Gastrocnemius medialis (tissue), 4 donors: ENCODE data around the gene RNU7-1. TPM values are rescaled to one million over a fixed set of nuclear protein-coding genes. Genes with fewer than 3 reads are reported as not detected.

Experiments
- ATAC-seq, 2 donors: fragments of 150-250 bp; one replicate each; pipeline ENCODE4 v1.9.1; 2016
- DNase-seq, 2 donors: peaks; one replicate each; pipeline ENCODE4 v3.0.0-alpha.2; 2019
- H3K27ac ChIP-seq, 4 donors: fragments of 200-600 bp; sonication (generic); 1 replicate in 1 of 4; 2 replicates in 3 of 4; pipeline ENCODE4 v1.5.1; 2016 to 2018; ENCODE audit warnings: mild to moderate bottlenecking in 2 of 4, moderate library complexity in 1 of 4
- H3K27me3 ChIP-seq, 3 donors: fragments of 200-600 bp; sonication (generic) in 2 of 3; 1 replicate in 1 of 3; 2 replicates in 2 of 3; pipeline versions ENCODE4 v1.5.1 to v1.6.0; 2016 to 2019; ENCODE audit warnings: mild to moderate bottlenecking in 1 of 3, moderate library complexity in 1 of 3
- H3K36me3 ChIP-seq, 2 donors: fragments of 200-600 bp; sonication (generic) in 1 of 2; one replicate each; pipeline ENCODE4 v1.5.1; 2017 to 2018
- H3K4me1 ChIP-seq, 2 donors: fragments of 200-600 bp; sonication (generic) in 1 of 2; one replicate each; pipeline ENCODE4 v1.5.1; 2016 to 2017; ENCODE audit warnings: mild to moderate bottlenecking in 2 of 2
- H3K4me3 ChIP-seq, 4 donors: fragments of 200-600 bp; sonication (generic) in 3 of 4; 1 replicate in 1 of 4; 2 replicates in 3 of 4; pipeline ENCODE4 v1.5.1; 2016 to 2019; ENCODE audit warnings: mild to moderate bottlenecking in 2 of 4
- H3K9me3 ChIP-seq, 3 donors: fragments of 200-600 bp; sonication (generic) in 2 of 3; 1 replicate in 1 of 3; 2 replicates in 2 of 3; pipeline ENCODE4 v1.5.1; 2016 to 2019
- POLR2A ChIP-seq, 2 donors: fragments of 450-650 bp; IDR thresholded peaks; one replicate each; pipeline ENCODE4 v1.6.1; 2017; ENCODE audit warnings: antibody characterized with exemption in 2 of 2, mild to moderate bottlenecking in 2 of 2, moderate library complexity in 2 of 2
- in situ Hi-C, 4 donors: fragments of 200-750 bp; cut with MboI; loops; one replicate each; pipeline versions ENCODE4 v1.15.0 to v1.8.0; 2017; ENCODE audit warnings: low sequenced_read_pairs in 4 of 4
- intact Hi-C: fragments of 100-400 bp; cut with DNase I; formaldehyde crosslinking; loops from one replicate; pipeline ENCODE4 v1.15.1; 2023; ENCODE audit warnings: low total_unique reads
- total RNA-seq, 4 donors: library from RNA; depleted of rRNA; stranded (reverse); fragments of >200 nt; gene quantifications; one replicate each; pipeline versions ENCODE4 v1.1.0 to v1.2.3, GENCODE V29; 2016
- TF ChIP-seq, protein P1 (sequence below), 5 experiments: fragments of 450-650 bp in 3 of 5; fragments of 200-600 bp in 2 of 5; sonication (generic) in 2 of 5; IDR thresholded peaks in 4 of 5; conservative IDR thresholded peaks in 1 of 5; 1 replicate in 4 of 5; 2 replicates in 1 of 5; pipeline ENCODE4 v1.5.1; 2016 to 2019; ENCODE audit warnings: antibody characterized with exemption in 5 of 5, mild to moderate bottlenecking in 3 of 5, moderate library complexity in 3 of 5

RNU7-1 gene
- total RNA-seq, 4 donors from 2014 or later = not detected

DNA sequence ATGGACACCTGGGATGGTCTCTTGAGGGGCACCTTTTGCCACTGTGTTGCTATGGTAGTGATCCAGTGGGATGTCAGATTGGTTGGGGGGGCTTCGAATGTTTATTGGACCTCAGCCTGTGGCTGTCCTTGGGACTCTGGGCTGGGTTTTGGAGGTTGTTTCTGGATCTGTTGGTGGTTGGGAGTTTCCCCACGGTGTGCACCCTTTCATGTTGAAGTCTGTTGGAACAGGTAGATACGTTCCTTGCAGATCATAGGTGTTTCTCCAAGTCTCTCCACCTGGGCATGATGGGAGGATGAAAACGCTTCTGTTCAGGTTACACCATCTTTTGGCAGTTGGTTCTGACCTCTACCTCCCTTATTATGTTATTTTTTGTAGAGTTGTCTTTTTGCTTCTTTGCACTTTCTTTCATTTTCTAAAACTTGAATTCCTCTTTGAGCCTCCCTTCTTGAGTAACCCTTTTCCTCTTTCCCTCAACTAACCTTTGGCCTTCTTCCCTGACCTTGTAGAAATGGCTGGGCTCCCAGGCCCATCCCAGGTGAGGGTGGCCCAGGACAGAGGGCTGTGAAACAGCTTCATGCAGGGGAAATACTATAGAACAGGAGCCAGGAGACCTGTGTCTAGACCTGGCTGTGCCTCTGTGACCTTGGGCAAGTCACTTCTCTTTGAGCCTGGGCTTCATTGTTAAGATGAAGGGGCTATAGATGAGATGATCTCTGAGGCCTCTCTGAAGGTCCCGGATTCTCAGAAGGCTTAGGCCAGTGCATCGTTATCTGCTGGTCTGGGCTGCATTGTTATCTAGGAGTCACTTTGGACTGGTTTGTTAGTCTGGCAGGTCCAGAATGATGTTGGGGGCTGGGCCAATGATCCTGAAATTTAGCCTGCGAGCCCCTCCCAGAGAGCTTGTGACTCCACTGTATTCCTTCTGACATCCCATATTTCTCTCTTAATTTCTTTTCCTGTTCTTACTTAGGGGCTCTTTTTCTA is 13.9 kb upstream of the RNU7-1 start:
- no peaks in the 10 kb centered on the region for H3K36me3 ChIP-seq
- H3K4me1 ChIP-seq = peaks cover 52 to 58% of the 10 kb centered on the region in 2 donors
- in situ Hi-C loops (loop anchor here in 2 of 4 donors (10.0 to 25.0 kb wide), 2 partner anchors 183 to 185 kb away; partner anchors contain the start of gene C1RL (in 1 of the 2)), intact Hi-C loops (no loop called here)
- peak overlapping the region; percentile 68 to 84 (median 76) for H3K4me3 ChIP-seq
- no peaks in the 10 kb centered on the region for H3K27me3 ChIP-seq
- DNase-seq (no peak), ATAC-seq (no peak)
- peak overlapping the region; percentile 88 to 98 (median 95) for H3K27ac ChIP-seq
- no peaks in the 10 kb centered on the region for H3K9me3 ChIP-seq
- TF ChIP-seq, protein P1, sequence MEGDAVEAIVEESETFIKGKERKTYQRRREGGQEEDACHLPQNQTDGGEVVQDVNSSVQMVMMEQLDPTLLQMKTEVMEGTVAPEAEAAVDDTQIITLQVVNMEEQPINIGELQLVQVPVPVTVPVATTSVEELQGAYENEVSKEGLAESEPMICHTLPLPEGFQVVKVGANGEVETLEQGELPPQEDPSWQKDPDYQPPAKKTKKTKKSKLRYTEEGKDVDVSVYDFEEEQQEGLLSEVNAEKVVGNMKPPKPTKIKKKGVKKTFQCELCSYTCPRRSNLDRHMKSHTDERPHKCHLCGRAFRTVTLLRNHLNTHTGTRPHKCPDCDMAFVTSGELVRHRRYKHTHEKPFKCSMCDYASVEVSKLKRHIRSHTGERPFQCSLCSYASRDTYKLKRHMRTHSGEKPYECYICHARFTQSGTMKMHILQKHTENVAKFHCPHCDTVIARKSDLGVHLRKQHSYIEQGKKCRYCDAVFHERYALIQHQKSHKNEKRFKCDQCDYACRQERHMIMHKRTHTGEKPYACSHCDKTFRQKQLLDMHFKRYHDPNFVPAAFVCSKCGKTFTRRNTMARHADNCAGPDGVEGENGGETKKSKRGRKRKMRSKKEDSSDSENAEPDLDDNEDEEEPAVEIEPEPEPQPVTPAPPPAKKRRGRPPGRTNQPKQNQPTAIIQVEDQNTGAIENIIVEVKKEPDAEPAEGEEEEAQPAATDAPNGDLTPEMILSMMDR (IDR thresholded peaks at IDR 0.05 in 4 of 5, conservative IDR thresholded peaks at IDR 0.05 in 1 of 5) = no peak
- TF ChIP-seq POLR2A (IDR thresholded peaks at IDR 0.05) = no peak

DNA sequence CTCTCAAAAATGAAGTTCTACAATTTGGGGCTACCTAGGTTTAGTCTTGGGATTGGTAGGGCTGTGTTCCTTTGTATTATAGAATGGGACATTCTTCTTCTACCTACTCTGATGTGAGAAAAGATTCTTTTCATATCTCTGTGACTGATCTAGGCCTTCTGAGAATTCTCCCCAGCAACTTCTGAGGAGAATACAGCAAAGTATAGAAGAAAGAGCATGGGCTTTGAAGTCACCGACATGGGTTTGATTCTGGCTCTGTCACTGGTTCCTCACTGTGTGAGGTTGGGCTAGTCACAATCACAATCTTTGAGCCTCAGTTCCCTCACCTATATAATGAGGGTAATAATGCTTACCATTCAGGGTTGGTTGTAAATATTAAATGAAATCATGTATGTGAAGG is 10.8 kb upstream of the RNU7-1 start:
- in situ Hi-C loops (loop anchor here in 1 of 4 donors (25.0 kb wide), 1 partner anchor 180 kb away; the partner anchor contains the start of gene C1RL), intact Hi-C loops (no loop called here)
- Histone ChIP-seq H3K4me1 (peaks cover 40 to 41% of the 10 kb centered on the region in 2 donors), H3K27ac (peak overlapping the region; percentile 57 to 96 (median 81)), H3K4me3 (no peak overlapping the region), H3K27me3 (no peaks in the 10 kb centered on the region), H3K9me3 (no peaks in the 10 kb centered on the region), H3K36me3 (peaks cover 0 to 16% of the 10 kb centered on the region in 2 donors)
- DNase-seq (no peak), ATAC-seq (no peak)
- TF ChIP-seq, protein P1 (IDR thresholded peaks at IDR 0.05 in 4 of 5, conservative IDR thresholded peaks at IDR 0.05 in 1 of 5) = no peak
- TF ChIP-seq POLR2A (IDR thresholded peaks at IDR 0.05) = no peak

DNA sequence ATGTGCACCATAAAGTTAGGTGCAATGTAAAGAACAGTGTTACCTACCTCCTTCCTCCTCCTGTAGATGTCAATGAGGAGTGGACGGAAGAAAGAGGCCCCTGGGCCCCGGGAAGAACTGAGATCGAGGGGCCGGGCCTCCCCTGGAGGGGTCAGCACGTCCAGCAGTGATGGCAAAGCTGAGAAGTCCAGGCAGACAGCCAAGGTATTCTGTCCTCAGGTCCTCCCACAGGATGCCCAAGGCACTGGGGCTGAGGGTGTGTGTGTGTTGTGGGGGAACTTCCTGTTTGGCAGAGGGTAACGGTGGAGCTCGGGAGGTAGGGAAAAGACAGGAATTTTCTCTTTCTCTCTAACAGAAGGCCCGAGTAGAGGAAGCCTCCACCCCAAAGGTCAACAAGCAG is 9.5 kb upstream of the RNU7-1 start:
- H3K27ac ChIP-seq = peak overlapping the region; percentile 57 to 96 (median 81)
- ATAC-seq (no peak), DNase-seq (no peak)
- in situ Hi-C loops = loop anchor here in 1 of 4 donors (25.0 kb wide), 1 partner anchor 178 kb away; the partner anchor contains the start of gene C1RL
- intact Hi-C loops = no loop called here
- TF ChIP-seq, protein P1 (IDR thresholded peaks at IDR 0.05 in 4 of 5, conservative IDR thresholded peaks at IDR 0.05 in 1 of 5) = no peak
- TF ChIP-seq POLR2A (IDR thresholded peaks at IDR 0.05) = no peak
- H3K4me1 ChIP-seq = peaks cover 41 to 49% of the 10 kb centered on the region in 2 donors
- no peaks in the 10 kb centered on the region for H3K9me3 ChIP-seq
- H3K4me3 ChIP-seq = no peak overlapping the region
- no peaks in the 10 kb centered on the region for H3K27me3 ChIP-seq
- H3K36me3 ChIP-seq = peaks cover 0 to 16% of the 10 kb centered on the region in 2 donors

DNA sequence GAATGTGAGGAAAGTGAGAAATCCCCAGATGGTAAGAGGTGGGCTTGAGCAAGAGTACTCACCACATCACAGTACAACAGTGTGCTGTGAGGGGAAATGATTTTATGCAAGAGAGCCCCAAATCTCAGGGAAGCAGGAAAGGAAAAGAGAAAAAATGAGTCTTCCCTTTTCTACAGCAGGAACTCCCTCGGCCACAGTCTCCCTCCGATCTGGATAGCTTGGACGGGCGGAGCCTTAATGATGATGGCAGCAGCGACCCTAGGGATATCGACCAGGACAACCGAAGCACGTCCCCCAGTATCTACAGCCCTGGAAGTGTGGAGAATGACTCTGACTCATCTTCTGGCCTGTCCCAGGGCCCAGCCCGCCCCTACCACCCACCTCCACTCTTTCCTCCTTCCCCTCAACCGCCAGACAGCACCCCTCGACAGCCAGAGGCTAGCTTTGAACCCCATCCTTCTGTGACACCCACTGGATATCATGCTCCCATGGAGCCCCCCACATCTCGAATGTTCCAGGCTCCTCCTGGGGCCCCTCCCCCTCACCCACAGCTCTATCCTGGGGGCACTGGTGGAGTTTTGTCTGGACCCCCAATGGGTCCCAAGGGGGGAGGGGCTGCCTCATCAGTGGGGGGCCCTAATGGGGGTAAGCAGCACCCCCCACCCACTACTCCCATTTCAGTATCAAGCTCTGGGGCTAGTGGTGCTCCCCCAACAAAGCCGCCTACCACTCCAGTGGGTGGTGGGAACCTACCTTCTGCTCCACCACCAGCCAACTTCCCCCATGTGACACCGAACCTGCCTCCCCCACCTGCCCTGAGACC is 8.0 kb upstream of the RNU7-1 start:
- peaks cover 0 to 16% of the 10 kb centered on the region in 2 donors for H3K36me3 ChIP-seq
- DNase-seq (no peak), ATAC-seq (no peak)
- intact Hi-C loops (no loop called here), in situ Hi-C loops (loop anchor here in 1 of 4 donors (25.0 kb wide), 1 partner anchor 177 kb away; the partner anchor contains the start of gene C1RL)
- no peaks in the 10 kb centered on the region for H3K27me3 ChIP-seq
- no peaks in the 10 kb centered on the region for H3K9me3 ChIP-seq
- H3K4me1 ChIP-seq = peaks cover 28 to 41% of the 10 kb centered on the region in 2 donors
- no peak overlapping the region for H3K4me3 ChIP-seq
- TF ChIP-seq POLR2A (IDR thresholded peaks at IDR 0.05) = no peak
- TF ChIP-seq, protein P1 (IDR thresholded peaks at IDR 0.05 in 4 of 5, conservative IDR thresholded peaks at IDR 0.05 in 1 of 5) = no peak
- H3K27ac ChIP-seq = peak overlapping the region; percentile 57 to 96 (median 81)
